H9 (cell line): ENCODE results near the gene NOTUM. TPM values are rescaled to one million over a fixed set of nuclear protein-coding genes. Genes with fewer than 3 reads are reported as not detected.

ENCODE experiments used
- DNase-seq: peaks from one replicate; pipeline ENCODE4 v3.0.0-alpha.2; 2017
- H2AFZ ChIP-seq: one replicate; pipeline ENCODE4 v1.6.1; 2013; ENCODE audit warnings: mild to moderate bottlenecking, low read length, control low read depth, moderate library complexity
- H2AK5ac ChIP-seq: 2 replicates; pipeline ENCODE4 v1.6.1; 2013; ENCODE audit warnings: low read length, control low read depth, mixed read lengths; ENCODE audit not compliant: insufficient read length
- H2BK120ac ChIP-seq: one replicate; pipeline ENCODE4 v1.6.1; 2013; ENCODE audit warnings: low read depth, mild to moderate bottlenecking, low read length, control low read depth, inconsistent platforms; ENCODE audit not compliant: poor library complexity, severe bottlenecking
- H2BK12ac ChIP-seq: 2 replicates; pipeline ENCODE4 v1.6.1; 2013; ENCODE audit warnings: low read length, control low read depth, mixed read lengths, low read depth; ENCODE audit not compliant: insufficient read length
- H2BK15ac ChIP-seq: 2 replicates; pipeline ENCODE4 v1.6.1; 2013; ENCODE audit warnings: low read depth, low read length, control low read depth
- H2BK20ac ChIP-seq: one replicate; pipeline ENCODE4 v1.6.1; 2013; ENCODE audit warnings: low read depth, mild to moderate bottlenecking, low read length, control low read depth, inconsistent platforms; ENCODE audit not compliant: poor library complexity, severe bottlenecking
- H2BK5ac ChIP-seq: 2 replicates; pipeline ENCODE4 v1.6.1; 2013; ENCODE audit warnings: low read length, control low read depth, mixed read lengths; ENCODE audit not compliant: insufficient read length
- H3K14ac ChIP-seq: 2 replicates; pipeline ENCODE4 v1.6.1; 2013; ENCODE audit warnings: low read length, control low read depth; ENCODE audit not compliant: insufficient read depth
- H3K18ac ChIP-seq: 2 replicates; pipeline ENCODE4 v1.6.1; 2013; ENCODE audit warnings: low read depth, mild to moderate bottlenecking, mixed read lengths, low read length, control low read depth; ENCODE audit not compliant: insufficient read length
- H3K23ac ChIP-seq: 2 replicates; pipeline ENCODE4 v1.6.1; 2013; ENCODE audit warnings: low read length, control low read depth, mixed read lengths, low read depth; ENCODE audit not compliant: insufficient read length
- H3K23me2 ChIP-seq: 2 replicates; pipeline ENCODE4 v1.6.1; 2013; ENCODE audit warnings: low read depth, mild to moderate bottlenecking, mixed read lengths, low read length, control low read depth; ENCODE audit not compliant: insufficient read length, poor library complexity, severe bottlenecking
- H3K27ac ChIP-seq: 2 replicates; pipeline ENCODE4 v1.5.1; 2013; ENCODE audit warnings: low read length, control low read depth, mixed read lengths, low read depth; ENCODE audit not compliant: insufficient read length
- H3K27me3 ChIP-seq: 2 replicates; pipeline ENCODE4 v1.6.1; 2013; ENCODE audit warnings: low read length, control low read depth, inconsistent platforms; ENCODE audit not compliant: insufficient read depth
- H3K4ac ChIP-seq: 2 replicates; pipeline ENCODE4 v1.6.1; 2013; ENCODE audit warnings: low read depth, mild to moderate bottlenecking, control low read depth, inconsistent platforms, low read length, moderate library complexity
- H3K4me1 ChIP-seq: 2 replicates; pipeline ENCODE4 v1.6.1; 2013; ENCODE audit warnings: low read length, control low read depth, inconsistent platforms; ENCODE audit not compliant: insufficient read depth
- H3K4me2 ChIP-seq: 2 replicates; pipeline ENCODE4 v1.6.1; 2013; ENCODE audit warnings: low read length, control low read depth, mixed read lengths; ENCODE audit not compliant: insufficient read length, insufficient read depth
- H3K56ac ChIP-seq: 2 replicates; pipeline ENCODE4 v1.6.1; 2013; ENCODE audit warnings: low read depth, mild to moderate bottlenecking, mixed read lengths, low read length, control low read depth; ENCODE audit not compliant: insufficient read length
- H3K79me1 ChIP-seq: 2 replicates; pipeline ENCODE4 v1.6.1; 2013; ENCODE audit warnings: low read depth, mild to moderate bottlenecking, moderate library complexity, low read length, control low read depth, inconsistent platforms; ENCODE audit not compliant: insufficient read depth, poor library complexity, severe bottlenecking
- H3K79me2 ChIP-seq: 2 replicates; pipeline ENCODE4 v1.6.1; 2013; ENCODE audit warnings: low read length, control low read depth, inconsistent platforms; ENCODE audit not compliant: insufficient read depth
- H3K9ac ChIP-seq: 2 replicates; pipeline ENCODE4 v1.6.1; 2013; ENCODE audit warnings: low read length, control low read depth, mixed read lengths; ENCODE audit not compliant: insufficient read length; ENCODE audit errors: extremely low read depth
- H3K9me3 ChIP-seq: one replicate; pipeline ENCODE4 v1.6.1; 2013; ENCODE audit warnings: low read depth, low read length, inconsistent platforms; ENCODE audit not compliant: control insufficient read depth
- H3T11ph ChIP-seq: one replicate; pipeline ENCODE4 v1.6.1; 2013; ENCODE audit warnings: mild to moderate bottlenecking, low read length, control low read depth, inconsistent platforms
- H4K20me1 ChIP-seq: one replicate; pipeline ENCODE4 v1.6.1; 2013; ENCODE audit not compliant: control insufficient read depth, insufficient read length, insufficient read depth
- H4K5ac ChIP-seq: 2 replicates; pipeline ENCODE4 v1.6.1; 2013; ENCODE audit warnings: low read depth, mild to moderate bottlenecking, mixed read lengths, low read length, control low read depth; ENCODE audit not compliant: insufficient read length
- H4K8ac ChIP-seq: replicated peaks from 2 replicates; pipeline ENCODE4 v1.6.1; 2013; ENCODE audit warnings: low read length, control low read depth, mixed read lengths, low read depth; ENCODE audit not compliant: insufficient read length
- H4K91ac ChIP-seq: 2 replicates; pipeline ENCODE4 v1.6.1; 2013; ENCODE audit warnings: low read depth, mild to moderate bottlenecking, moderate library complexity, mixed read lengths, low read length, control low read depth; ENCODE audit not compliant: insufficient read length
- H3K27ac Mint-ChIP-seq, 3 experiments: 2 replicates in 2 of 3; 3 replicates in 1 of 3; pipeline ENCODE4 v1.8.0; 2020 to 2021; ENCODE audit warnings: mixed read lengths in 3 of 3, mild to moderate bottlenecking in 1 of 3, moderate library complexity in 1 of 3
- H3K27me3 Mint-ChIP-seq: 2 replicates; pipeline ENCODE4 v1.8.0; 2021; ENCODE audit warnings: low read depth, mild to moderate bottlenecking, moderate library complexity, mixed read lengths
- H3K36me3 Mint-ChIP-seq, 3 experiments: 2 replicates in 2 of 3; 3 replicates in 1 of 3; pipeline ENCODE4 v1.8.0; 2020 to 2021; ENCODE audit warnings: low read depth in 3 of 3, mixed read lengths in 3 of 3; ENCODE audit not compliant: insufficient read depth in 1 of 3
- H3K4me1 Mint-ChIP-seq, 2 experiments: 2 replicates each; pipeline ENCODE4 v1.8.0; 2020; ENCODE audit warnings: mixed read lengths in 2 of 2
- H3K4me3 Mint-ChIP-seq, 2 experiments: 2 replicates in 1 of 2; 3 replicates in 1 of 2; pipeline ENCODE4 v1.8.0; 2020 to 2021; ENCODE audit warnings: mild to moderate bottlenecking in 2 of 2, mixed read lengths in 2 of 2, moderate library complexity in 1 of 2
- H3K9me3 Mint-ChIP-seq, 2 experiments: 2 replicates in 1 of 2; 3 replicates in 1 of 2; pipeline ENCODE4 v1.8.0; 2020; ENCODE audit warnings: mild to moderate bottlenecking in 2 of 2, mixed read lengths in 2 of 2, moderate library complexity in 1 of 2
- WGBS: extraction: QIAGEN DNeasy Blood & Tissue Kit; methylation state at CpG from one replicate; pipeline ENCODE4 v1.1.7; 2013; ENCODE audit warnings: missing lambda C conversion rate, low lambda C conversion rate, mixed read lengths; ENCODE audit not compliant: insufficient read length; ENCODE audit errors: extremely low coverage; 5-methylcytosine and 5-hydroxymethylcytosine counted together
- total RNA-seq: library from RNA; stranded (reverse); gene quantifications from 2 replicates; pipeline ENCODE4 v1.2.1, GENCODE V29; 2021
- TF ChIP-seq, protein P1 (sequence below): fragments of 200-600 bp; sonication (generic); conservative IDR thresholded peaks from 3 replicates; pipeline ENCODE4 v1.8.0; 2021; ENCODE audit warnings: antibody characterized with exemption, mild to moderate bottlenecking

NOTUM gene
- total RNA-seq, 1 experiment from 2014 or later: 2.1 TPM

DNA sequence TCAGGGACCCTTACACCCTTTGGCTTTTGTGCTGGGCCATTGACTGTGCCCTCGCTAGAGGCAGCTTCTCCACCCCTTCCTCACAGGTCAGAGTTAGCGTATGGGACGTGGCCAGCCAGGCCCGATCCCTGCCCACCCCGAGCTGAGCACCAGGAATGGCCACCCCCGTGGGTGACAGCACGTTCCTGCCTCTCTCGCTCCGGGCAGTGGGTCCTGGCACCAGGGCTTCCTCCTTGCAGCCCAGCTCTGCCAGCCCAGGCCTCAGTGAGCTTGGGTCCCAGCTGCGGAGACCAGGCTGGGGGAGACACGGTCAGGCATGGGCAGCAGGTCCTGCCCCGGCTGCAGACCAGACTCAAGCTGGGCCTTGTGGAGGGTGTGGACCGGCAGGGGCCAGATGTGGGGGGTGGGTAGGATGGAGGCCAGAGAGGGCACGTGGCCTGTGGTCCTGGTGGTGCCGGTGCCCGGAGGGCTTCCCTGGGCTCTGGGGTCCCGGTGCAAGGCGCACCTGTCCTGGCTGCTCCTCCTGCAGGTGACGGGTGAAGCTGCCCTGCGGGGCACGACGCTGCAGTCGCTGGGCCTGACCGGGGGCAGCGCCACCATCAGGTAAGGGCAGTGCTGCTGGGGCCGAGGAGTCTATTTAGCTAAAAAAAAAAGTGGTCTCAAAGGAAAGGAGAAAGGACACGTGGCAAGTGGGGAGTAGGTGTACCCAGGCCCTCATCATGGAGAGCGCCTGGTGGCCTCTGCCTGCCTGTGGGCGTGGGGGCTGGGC, 34.7 kb upstream of the NOTUM start:
- TF ChIP-seq, protein P1, sequence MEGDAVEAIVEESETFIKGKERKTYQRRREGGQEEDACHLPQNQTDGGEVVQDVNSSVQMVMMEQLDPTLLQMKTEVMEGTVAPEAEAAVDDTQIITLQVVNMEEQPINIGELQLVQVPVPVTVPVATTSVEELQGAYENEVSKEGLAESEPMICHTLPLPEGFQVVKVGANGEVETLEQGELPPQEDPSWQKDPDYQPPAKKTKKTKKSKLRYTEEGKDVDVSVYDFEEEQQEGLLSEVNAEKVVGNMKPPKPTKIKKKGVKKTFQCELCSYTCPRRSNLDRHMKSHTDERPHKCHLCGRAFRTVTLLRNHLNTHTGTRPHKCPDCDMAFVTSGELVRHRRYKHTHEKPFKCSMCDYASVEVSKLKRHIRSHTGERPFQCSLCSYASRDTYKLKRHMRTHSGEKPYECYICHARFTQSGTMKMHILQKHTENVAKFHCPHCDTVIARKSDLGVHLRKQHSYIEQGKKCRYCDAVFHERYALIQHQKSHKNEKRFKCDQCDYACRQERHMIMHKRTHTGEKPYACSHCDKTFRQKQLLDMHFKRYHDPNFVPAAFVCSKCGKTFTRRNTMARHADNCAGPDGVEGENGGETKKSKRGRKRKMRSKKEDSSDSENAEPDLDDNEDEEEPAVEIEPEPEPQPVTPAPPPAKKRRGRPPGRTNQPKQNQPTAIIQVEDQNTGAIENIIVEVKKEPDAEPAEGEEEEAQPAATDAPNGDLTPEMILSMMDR: peak; percentile 56
- Mint-ChIP-seq H3K4me1 (peaks cover 16 to 31% of the 10 kb centered on the region in 2 experiments), H3K27ac (peak overlapping the region in 2 of 3 experiments; percentile 36 to 87; a peak in 2 of 7 replicates)

More for the DNA sequence above, 34.7 kb upstream of the NOTUM start:
- H2BK120ac ChIP-seq: no peak overlapping the region
- H3K23me2 ChIP-seq: no peaks in the 10 kb centered on the region
- H2BK12ac ChIP-seq: no peak overlapping the region
- no peak overlapping the region for H3K27ac ChIP-seq
- peak; percentile 79 for DNase-seq
- no peak overlapping the region for H3K9ac ChIP-seq
- Mint-ChIP-seq H3K36me3 (peaks cover 0 to 12% (median 11%) of the 10 kb centered on the region in 3 experiments; a peak in 6 of 7 replicates), H3K27me3 (no peaks in the 10 kb centered on the region), H3K9me3 (no peaks in the 10 kb centered on the region), H3K4me3 (no peak overlapping the region)
- H4K5ac ChIP-seq: no peak overlapping the region
- no peak overlapping the region for H4K91ac ChIP-seq
- no peak overlapping the region for H2AK5ac ChIP-seq
- H4K20me1 ChIP-seq: no peaks in the 10 kb centered on the region
- no peaks in the 10 kb centered on the region; the same call in 1 of the 2 replicates for H3K4me1 ChIP-seq
- no peak overlapping the region for H3T11ph ChIP-seq
- no peaks in the 10 kb centered on the region for H3K27me3 ChIP-seq
- H2BK20ac ChIP-seq: no peak overlapping the region
- H3K14ac ChIP-seq: no peak overlapping the region
- WGBS: no CpG with 5 or more reads among the region's 29 CpGs
- no peaks in the 10 kb centered on the region for H3K9me3 ChIP-seq
- no peak overlapping the region for H3K23ac ChIP-seq
- H4K8ac ChIP-seq: no peak overlapping the region
- no peaks in the 10 kb centered on the region for H3K79me1 ChIP-seq
- no peak overlapping the region for H3K4ac ChIP-seq
- H2BK5ac ChIP-seq: no peak overlapping the region
- H2AFZ ChIP-seq: no peak overlapping the region
- H3K4me2 ChIP-seq: no peak overlapping the region
- no peak overlapping the region for H2BK15ac ChIP-seq
- no peak overlapping the region for H3K56ac ChIP-seq
- no peaks in the 10 kb centered on the region for H3K79me2 ChIP-seq
- H3K18ac ChIP-seq: no peak overlapping the region
